ENCODE measurements around the gene AP1S1. TPM values are rescaled to one million over a fixed set of nuclear protein-coding genes. Genes with fewer than 3 reads are reported as not detected.

Gene AP1S1
- total RNA-seq, 1 donor: 77.5 TPM

DNA sequence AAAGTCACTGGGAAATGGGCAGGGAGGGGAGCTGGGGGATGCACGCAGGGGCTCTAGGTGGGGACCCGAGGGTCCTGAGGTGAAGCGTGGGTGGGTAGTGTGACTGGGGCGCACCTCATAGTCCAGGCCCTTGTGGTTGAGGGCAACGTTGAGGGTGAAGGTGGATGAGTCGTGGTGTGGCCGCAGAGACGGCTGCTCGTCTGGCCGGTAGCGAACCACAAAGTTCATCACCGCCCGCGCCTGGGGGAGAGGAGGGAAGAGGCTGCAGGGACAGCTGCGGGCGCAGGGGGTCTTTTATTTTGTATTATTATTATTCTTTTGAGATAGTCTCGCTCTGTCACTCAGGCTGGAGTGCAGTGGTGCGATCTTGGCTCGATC is 52.4 kb downstream of the AP1S1 start:
- DNase-seq (ENCODE audit: low read depth): no peak
- no peak overlapping the region for H3K4me3 ChIP-seq (ENCODE audit: low read depth, low read length)
- TF ChIP-seq, protein P1, sequence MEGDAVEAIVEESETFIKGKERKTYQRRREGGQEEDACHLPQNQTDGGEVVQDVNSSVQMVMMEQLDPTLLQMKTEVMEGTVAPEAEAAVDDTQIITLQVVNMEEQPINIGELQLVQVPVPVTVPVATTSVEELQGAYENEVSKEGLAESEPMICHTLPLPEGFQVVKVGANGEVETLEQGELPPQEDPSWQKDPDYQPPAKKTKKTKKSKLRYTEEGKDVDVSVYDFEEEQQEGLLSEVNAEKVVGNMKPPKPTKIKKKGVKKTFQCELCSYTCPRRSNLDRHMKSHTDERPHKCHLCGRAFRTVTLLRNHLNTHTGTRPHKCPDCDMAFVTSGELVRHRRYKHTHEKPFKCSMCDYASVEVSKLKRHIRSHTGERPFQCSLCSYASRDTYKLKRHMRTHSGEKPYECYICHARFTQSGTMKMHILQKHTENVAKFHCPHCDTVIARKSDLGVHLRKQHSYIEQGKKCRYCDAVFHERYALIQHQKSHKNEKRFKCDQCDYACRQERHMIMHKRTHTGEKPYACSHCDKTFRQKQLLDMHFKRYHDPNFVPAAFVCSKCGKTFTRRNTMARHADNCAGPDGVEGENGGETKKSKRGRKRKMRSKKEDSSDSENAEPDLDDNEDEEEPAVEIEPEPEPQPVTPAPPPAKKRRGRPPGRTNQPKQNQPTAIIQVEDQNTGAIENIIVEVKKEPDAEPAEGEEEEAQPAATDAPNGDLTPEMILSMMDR (IDR thresholded peaks at IDR 0.05; ENCODE audit: insufficient read depth, low read length): no peak

DNA sequence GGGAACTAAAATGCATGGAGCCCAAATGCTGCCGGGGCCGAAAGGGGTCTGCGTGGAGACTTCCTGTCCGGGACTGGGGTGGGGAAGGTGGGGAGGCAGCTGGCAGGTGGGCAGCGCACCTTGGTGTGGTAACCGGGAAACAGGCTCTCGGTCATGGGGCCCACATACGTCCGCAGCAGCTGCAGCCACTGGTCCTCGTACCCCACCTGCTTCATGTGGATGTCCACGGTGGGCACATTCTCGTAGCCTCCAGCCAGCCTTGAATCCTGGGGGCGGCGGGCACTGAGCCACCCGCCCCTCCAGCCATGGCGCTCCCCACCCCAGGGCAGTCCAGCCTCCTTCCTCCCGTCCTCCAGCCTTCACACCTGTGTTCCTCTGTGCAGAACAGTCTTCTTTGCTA is 53.2 kb downstream of the AP1S1 start:
- H3K4me3 ChIP-seq (ENCODE audit: low read depth, low read length): no peak overlapping the region
- DNase-seq (ENCODE audit: low read depth): no peak
- TF ChIP-seq, protein P1 (IDR thresholded peaks at IDR 0.05; ENCODE audit: insufficient read depth, low read length): no peak

DNA sequence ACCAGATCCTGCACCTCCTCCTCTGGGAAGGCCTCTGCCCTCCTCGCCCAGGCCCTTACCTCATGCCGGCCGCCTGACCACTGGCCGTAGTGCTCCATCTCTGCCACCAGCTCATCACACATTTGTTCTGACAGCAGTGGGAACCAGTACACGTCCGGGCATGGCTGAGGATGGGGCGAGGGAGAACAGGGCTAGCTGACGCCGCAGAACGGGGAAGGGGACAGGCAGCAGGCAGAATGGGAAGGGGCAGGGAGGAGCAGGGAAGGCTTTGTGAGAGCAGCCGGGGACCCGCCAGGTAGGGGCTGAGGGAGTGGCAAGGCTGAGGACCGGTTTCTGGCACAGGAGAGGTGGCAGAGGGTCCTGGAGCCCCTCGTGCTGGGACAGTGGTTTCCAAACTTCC is 54.5 kb downstream of the AP1S1 start:
- DNase-seq (ENCODE audit: low read depth): no peak
- TF ChIP-seq, protein P1 (IDR thresholded peaks at IDR 0.05; ENCODE audit: insufficient read depth, low read length): no peak

DNA sequence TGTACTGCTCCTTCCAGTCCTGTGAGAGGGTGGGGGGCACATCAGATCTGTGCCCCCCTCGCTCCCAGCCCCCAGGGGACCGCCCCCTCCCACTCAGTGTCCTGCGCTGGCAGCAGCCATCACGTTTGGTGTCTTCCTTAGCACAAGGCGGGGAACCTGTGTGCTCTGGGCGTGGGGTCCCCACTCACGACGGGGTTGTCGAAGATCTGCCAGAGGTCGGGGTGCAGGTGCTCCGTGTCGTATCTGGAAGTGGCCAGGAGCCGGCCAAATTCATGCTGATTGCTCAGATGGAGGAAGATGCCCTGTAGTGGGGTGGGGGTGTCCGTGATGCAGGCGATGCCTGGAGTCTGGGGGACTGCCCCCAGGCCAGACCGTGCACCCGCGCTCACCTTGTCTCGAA is 55.9 kb downstream of the AP1S1 start:
- H3K4me3 ChIP-seq (ENCODE audit: low read depth, low read length): no peak overlapping the region
- DNase-seq (ENCODE audit: low read depth): no peak
- TF ChIP-seq, protein P1 (IDR thresholded peaks at IDR 0.05; ENCODE audit: insufficient read depth, low read length): no peak

More for the DNA sequence above, 54.5 kb downstream of the AP1S1 start:
- H3K4me3 ChIP-seq (ENCODE audit: low read depth, low read length): no peak overlapping the region

Small RNAs within 50 kb of the gene (small RNA-seq; reads per million reads assigned to genes)
- gene MIR4653: not detected

Other genes starting within 250 kb of the AP1S1 start
- 0.16 TPM in 1 of 2 replicates, not detected in the other for gene MUC3A, start 204.9 kb upstream of the AP1S1 start, total RNA-seq (ENCODE audit: low replicate concordance)
- gene MUC12, start 184.9 kb upstream of the AP1S1 start, total RNA-seq (ENCODE audit: low replicate concordance): not detected in 2 replicates
- not detected in 2 replicates for gene MUC17, start 134.4 kb upstream of the AP1S1 start, total RNA-seq (ENCODE audit: low replicate concordance)
- 10.0 and 17.2 TPM in 2 replicates for gene TRIM56, start 69.0 kb upstream of the AP1S1 start, total RNA-seq (ENCODE audit: low replicate concordance)
- gene SERPINE1, start 27.4 kb upstream of the AP1S1 start, total RNA-seq (ENCODE audit: low replicate concordance): 23.1 and 341 TPM in 2 replicates
- gene VGF, start 11.1 kb downstream of the AP1S1 start, total RNA-seq (ENCODE audit: low replicate concordance): not detected in 2 replicates
- gene NAT16, start 25.8 kb downstream of the AP1S1 start, total RNA-seq (ENCODE audit: low replicate concordance): not detected in 2 replicates
- gene MOGAT3, start 46.6 kb downstream of the AP1S1 start, total RNA-seq (ENCODE audit: low replicate concordance): not detected in 2 replicates
- 31.3 and 45.5 TPM in 2 replicates for gene PLOD3, start 63.1 kb downstream of the AP1S1 start, total RNA-seq (ENCODE audit: low replicate concordance)
- gene ZNHIT1, start 63.7 kb downstream of the AP1S1 start, total RNA-seq (ENCODE audit: low replicate concordance): 75.6 and 98.2 TPM in 2 replicates
- 3.0 TPM in 2 replicates for gene CLDN15, start 83.3 kb downstream of the AP1S1 start, total RNA-seq (ENCODE audit: low replicate concordance)
- 90.5 and 123 TPM in 2 replicates for gene FIS1, start 90.6 kb downstream of the AP1S1 start, total RNA-seq (ENCODE audit: low replicate concordance)
- 38.1 and 57.7 TPM in 2 replicates for gene IFT22, start 167.3 kb downstream of the AP1S1 start, total RNA-seq (ENCODE audit: low replicate concordance)
- not detected in 2 replicates for gene COL26A1, start 208.4 kb downstream of the AP1S1 start, total RNA-seq (ENCODE audit: low replicate concordance)